Measurements from ENCODE around the gene RPL38.

GRCh38 chr17:74203439-74204240 lies at the start of gene RPL38:
- TF ChIP-seq EZH2 (IDR thresholded peaks at IDR 0.05; ENCODE audit: borderline replicate concordance, low read depth, low read length, severe bottlenecking) = no peak
- peak; percentile 99 for TF ChIP-seq CTCF (IDR thresholded peaks at IDR 0.05; ENCODE audit: borderline replicate concordance, extremely low read depth, low read length, poor library complexity, severe bottlenecking)
